Measurements from ENCODE around the gene DGCR6L.
"Not testable (repeated sequence)": the region's sequence is repeated elsewhere in the genome, so short reads cannot be mapped to it uniquely, and the experiment has no call there.

The DGCR6L gene

DNA sequence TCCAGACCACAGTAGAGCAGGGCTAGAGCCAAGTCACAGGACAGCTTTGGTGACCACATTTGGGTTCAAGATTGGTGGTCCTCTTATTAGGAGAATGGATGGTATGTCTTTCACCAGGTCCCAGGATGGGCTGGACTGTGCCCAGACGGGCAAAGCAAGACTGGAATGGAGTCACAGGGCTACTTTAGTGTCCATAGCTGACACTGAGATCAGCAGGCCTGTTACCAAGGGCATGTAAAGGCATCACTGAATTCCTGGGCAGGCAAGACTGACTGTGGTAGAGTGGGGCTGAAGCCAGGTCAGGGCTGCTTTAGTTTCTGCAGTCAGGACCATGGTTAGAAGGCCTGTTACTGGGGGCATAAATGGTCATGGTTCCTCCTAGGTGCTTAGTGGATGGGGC, 6.1 kb upstream of the DGCR6L start:
- DNase-seq (ENCODE audit: low spot score) = not testable (repeated sequence)

DNA sequence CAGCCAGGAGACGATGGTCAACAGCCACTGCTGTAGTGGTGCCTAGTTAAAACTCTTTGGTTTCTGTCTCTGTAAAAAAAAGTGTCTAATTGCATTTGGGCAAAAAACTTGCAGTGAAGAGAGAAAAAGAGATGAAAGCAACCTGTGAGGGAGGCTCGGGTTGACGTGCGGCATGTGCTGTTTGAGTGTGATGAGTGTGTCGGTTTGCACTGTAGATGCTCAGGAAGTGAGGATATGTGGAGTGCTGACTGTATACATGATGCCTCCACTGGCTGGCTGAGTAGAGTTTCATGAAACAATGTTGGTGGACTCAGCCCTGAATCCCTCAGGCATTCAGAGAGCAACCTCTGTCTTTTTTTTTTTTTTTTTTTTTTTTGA, 4.3 kb upstream of the DGCR6L start:
- DNase-seq (ENCODE audit: low spot score) = peak; percentile 51

DNA sequence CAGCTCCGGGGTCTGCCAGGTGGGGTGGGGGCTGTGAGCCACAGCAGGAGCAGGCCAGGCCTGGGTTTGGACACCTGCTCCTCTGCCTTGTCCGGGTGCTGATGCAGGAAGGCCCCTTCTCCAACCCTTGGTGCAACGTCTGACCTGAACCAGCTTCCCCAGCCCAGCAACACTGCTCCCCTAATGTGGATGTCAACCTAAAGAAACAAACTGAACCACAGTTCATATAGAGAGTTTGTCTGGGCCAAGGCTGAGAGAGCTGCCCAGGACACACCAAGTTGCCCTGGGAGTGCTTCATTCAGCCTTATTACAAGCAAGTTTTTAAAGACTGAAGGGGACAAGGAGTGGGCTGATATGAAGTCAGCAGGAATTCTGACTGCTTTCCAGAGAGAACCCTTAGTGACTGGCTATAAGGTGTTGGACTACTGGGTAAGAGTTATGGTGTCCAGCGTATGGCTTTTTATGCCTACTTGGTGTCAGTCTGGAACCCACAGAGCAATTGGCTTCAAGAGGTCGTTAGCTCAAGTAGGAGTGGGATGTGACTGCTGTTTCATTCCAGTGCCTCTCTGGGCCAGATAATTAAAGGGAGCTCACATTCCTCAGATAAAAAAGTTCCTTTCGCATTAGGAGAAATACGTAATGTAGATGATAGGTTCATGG, 1.8 kb upstream of the DGCR6L start:
- not testable (repeated sequence) for DNase-seq (ENCODE audit: low spot score)

DNA sequence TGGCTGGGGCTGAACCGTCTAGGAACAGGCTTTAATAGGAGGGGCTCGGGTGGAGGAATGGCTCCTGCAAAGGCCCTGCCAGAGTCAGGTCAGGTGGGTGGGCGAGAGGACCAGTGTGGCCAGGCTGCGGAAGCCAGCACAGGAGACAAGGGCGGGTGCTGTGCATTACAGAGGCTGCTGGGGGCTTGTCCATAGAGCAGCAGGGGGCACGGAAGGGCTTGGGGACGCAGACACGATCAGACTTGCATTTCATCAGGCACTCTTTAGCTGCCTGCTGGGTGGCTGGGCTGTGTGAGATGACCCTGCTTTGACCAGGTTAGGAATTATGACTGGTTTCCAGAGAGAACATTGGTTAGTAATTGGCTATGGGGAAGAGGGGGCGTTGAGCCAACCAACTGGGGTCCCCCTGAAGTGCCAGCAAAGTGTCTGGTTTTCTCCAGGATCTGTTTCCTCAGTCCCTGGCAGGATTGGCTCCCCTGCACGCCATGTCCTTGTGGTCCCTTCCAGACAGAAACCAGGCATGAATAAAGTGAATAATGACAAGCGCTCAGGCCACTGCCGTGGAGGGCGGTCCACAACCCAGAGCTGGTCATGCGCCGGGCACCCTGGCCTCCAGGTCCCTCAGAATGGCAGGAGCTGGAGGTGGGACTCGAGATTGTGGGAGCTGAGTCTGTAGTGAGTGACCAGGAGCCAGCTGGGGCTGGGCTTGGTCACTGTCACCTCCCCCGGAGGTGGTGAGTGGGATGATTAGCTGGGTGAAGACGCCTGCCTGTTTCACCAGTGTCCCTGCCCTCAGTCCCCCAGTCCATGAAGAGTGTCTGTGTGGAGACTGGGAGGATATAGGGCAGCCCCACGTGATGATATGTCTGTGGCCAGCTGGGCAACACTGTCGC, 1.0 kb upstream of the DGCR6L start:
- DNase-seq (ENCODE audit: low spot score) = not testable (repeated sequence)

DNA sequence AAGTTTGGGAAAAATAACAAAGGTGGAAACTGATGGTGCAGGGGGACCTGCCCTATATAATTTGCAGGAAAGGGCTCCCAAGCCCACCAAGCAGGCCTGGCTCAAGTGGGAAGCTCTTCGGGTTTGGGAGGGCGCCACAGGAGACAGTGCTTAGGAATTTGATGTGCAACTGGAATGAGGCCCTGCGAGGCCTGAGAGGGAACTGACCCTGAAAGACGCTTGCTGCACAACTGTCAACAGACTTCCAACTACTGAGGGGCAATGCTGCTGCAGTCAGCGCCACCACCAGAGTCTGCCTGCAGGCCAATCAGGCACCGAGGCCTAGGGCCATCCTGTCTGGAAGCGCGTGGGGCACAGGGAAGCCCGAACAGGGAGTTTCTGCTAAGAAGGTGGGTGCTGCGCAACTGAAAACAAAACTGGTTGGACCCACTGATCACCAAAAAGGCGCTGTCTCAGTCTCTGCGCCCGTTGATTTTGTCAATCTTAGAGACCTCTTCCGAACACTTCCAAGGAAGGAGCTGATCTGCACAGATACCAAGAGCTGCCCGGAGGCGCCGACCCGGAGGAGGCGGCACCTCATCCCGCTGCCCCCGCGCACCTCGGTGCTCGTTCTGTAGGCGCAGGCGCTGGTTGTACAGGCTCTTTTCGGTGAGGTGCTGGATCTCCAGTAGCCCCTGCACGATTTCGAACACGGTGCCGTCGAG, 667 bp downstream of the DGCR6L start:
- no peak for DNase-seq (ENCODE audit: low spot score)

DNA sequence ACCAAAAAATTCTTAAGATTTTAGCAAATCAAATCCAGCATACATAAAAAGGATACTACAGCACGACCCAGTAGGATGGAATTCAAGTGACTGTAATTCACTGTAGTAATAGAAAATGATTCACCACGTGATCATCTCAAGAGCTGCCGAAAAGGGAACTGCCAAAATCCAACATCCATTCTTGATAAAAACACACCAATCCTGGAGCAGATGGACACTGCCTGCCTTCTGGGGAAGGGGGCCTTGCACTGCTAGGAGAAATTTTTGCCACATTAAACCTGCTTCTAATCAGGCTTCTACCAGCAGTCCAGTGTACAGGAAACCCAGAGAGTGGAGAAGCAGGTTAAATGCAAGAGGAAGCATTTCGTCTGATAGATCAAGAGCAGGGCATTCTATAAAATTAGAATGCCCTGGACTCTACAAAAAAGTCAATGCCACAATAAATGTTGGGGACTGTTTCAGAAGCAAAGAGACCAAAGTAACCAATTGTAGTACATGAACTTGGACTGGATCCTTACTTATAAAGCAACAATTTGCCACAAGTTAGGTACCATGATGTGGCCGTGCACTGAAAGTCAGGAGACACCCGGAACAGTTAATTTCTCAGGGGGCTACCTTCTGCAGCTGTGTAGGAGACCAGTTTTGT, 1.7 kb downstream of the DGCR6L start:
- DNase-seq (ENCODE audit: low spot score) = not testable (repeated sequence)

DNA sequence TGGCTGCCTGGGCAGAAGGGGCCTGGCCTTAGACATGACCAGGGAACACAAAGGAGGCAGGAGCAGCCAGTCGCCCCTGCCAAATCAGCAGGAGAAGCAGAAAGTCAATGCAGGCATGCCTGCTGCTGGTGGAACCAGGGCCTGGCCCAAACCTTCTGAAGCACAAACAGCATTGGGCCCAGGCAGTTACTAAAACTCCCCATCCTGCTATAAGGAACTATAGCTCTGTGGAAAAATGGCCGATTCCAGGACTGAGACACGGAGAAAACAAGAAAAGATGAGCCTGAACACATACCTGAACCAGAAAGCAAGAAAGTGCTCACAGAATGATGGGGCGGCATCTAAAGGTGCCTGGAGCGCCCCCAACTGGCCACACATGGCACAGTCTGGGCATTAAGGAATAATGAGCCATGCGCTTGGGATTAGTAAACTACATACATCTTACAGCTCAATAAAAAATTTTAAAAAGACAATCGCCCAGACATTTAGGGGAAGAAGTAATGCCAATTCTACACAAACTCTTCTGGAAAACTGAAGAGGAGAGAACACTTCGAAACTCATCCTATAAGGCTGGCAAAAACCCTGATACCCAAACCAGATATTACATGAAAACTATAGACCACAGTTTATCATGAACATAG, 2.3 kb downstream of the DGCR6L start:
- DNase-seq (ENCODE audit: low spot score) = peak; percentile 48

DNA sequence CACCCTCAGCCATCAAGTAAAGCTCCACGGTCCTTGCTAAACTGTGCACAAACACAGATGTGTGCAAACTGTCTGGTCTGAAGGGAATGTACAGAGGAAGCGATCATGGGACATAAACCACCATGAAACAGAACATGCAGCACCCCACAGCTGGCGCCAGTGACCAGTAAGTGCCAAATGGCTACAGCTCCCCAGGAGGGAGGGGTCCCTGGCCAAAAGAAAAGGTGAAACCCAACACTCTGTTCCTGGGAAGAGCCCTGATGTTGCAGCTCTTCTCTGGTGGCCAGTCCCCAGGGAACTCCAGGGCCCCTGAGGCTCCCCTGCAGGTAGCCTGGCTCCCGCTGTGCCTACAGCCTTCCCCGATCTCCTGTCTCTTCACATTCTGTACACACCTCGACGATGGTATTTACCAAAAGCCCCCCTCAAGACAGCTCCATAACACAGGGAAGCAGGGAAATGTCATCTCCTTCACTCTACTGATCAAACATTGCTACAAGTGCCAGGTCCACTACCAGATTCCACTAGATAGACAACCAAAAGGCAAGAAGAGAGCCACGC, 2.9 kb downstream of the DGCR6L start:
- DNase-seq (ENCODE audit: low spot score) = no peak

DNA sequence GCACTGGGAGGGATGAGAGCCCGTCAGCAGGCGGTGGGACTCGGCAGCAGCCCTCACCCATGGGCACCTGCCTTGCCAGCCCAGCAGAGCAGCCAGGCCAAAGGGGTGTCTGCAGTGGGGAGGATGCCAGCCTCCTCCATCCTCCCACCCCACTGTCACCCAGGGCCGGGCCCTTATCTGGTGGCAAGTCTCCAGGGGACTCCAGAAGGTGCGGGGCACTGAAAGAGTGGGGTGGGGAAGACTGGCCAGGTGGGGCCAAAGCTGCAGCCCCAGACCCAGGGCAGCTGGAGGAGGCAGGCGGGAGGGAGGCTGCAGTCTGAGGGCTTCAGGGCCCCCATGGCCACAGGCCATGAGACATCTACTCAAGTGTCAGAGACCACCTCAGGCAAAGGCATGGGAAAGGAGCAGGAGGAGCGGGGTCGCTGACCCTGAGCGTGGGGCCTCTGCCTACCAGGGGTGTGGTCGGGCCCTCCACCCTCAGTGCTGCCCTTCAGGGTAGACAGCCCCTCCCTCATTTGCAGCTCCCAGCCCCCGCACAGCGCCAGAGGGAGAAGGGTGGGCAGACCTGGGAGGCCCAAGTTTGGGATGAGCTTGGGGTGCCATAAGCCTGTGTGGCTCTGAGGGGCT, 3.5 kb downstream of the DGCR6L start:
- DNase-seq (ENCODE audit: low spot score) = no peak

DNA sequence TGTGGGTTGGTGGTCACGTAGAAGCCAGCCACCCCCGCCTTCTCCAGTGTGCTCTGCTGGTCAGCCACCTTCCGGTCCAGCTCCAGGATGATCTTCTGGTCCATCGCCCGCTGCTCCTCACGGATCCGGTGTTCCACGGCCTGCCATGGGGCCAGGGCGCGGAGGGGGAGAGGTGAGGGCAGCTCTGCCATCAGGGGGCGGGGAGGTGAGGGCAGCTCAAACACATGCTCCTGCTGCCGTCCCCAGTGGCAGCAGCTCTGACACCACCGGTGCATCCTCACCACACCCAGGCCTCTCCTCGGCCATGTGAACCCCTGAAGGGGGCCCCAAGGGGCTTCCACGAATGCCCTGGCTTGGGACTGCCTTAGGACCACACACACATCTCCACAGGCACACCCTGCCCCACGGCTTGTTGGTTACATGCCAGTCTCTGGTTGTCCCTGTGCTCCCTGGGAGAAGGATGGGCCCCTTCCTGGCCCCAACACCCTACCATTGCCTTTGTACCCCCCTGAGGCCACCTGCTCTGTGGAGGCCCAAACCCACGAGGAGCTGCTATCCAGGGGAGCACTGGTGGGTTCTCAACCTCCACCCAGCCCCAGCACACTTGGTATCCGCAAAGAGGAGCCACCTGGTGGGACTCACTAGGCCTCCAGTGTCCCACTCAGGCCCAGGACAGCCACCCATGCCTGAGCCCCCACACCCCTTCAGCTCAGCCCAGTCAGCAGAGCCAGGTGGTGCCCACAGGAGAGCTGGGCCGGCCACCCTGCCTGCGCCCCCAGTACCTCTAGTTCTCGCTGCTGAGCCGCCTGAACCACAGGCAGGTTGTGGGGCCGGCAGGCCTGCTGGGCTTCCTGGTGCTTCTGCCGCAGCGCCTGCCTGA, 4.3 kb downstream of the DGCR6L start:
- no peak for DNase-seq (ENCODE audit: low spot score)

DNA sequence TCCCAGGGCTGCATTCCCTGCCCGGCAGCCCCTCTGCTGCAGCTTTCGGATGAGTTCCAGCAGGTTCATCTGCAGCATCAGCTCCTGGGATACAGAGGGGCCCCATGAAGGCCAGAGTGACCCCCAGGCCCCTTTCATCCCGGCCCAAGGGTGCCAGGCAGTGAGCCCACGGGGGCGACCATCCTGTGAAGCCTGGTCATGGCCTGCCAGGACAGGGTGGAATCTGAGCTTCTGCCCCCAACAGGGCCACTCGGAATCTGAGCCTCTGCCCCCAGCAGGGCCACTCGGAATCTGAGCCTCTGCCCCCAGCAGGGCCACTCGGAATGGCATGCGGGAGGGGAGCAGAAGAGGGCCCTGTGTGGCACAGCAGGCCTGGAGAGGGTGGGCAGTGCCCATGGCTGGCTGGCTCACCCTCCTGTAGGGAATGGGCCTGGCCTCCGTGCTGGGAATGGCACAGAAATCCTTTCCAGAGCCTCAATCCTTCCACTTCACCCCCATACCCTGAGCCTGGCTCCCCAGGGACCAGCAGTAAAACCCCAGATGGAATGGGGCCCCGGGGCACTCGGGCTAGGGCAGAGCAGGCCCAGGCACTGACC, 5.0 kb downstream of the DGCR6L start:
- not testable (repeated sequence) for DNase-seq (ENCODE audit: low spot score)

DNA sequence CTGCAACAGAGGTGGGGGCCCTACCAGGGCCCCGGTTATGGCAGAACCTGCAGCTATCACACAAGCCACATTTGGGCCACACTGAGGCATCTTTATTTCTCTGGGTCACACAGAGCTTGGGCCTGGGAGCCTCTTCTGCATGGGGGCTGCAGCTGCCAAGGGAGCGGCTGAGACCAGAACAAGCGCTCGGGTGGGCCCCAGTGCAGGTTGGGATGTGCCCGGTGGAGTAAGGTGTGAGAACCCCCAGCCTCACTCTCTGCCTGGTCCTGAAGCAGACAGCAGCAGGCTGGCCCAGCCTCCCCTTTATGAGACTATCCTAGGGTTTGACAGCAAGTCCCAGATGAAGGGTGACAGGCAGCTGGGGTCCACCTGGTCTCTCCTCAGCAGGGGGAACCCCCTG, 5.7 kb downstream of the DGCR6L start:
- not testable (repeated sequence) for DNase-seq (ENCODE audit: low spot score)

DNA sequence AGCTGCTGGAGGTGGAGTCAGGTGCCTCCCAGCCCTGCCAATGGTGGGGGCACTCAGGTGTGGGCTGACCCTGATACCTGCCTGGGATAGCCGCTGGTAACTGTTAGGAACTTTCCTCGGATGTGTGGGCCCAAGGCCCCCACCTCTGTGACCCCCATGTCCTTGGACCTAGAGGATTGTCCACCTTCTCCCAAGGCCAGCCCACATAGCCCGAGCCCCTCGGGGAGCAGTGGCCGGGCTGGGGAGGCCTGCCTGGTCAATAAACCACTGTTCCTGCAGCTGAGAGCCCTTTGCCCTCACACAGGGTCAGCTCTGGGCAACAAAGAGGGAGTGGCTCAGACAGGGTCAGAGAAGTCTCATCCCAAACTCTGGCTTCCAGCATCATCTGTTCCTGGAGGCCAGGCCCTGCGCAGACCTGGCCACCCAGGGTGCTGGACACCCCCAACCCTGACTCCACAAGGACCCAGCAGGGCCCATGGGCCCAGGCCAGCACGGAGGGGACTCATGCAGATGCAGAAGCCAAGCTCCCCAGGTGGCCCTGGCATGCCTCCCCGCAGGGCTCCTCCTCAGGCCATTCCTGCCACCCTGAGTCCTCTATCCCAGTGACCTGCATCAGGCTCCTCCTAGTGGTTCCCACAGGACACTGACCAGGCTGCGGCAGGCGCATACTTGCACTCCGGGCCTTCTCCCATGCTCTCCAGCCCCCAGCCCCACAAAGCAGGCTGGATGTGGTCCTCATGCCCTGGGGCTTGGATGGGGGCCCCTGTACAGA, 6.4 kb downstream of the DGCR6L start:
- not testable (repeated sequence) for DNase-seq (ENCODE audit: low spot score)

DNA sequence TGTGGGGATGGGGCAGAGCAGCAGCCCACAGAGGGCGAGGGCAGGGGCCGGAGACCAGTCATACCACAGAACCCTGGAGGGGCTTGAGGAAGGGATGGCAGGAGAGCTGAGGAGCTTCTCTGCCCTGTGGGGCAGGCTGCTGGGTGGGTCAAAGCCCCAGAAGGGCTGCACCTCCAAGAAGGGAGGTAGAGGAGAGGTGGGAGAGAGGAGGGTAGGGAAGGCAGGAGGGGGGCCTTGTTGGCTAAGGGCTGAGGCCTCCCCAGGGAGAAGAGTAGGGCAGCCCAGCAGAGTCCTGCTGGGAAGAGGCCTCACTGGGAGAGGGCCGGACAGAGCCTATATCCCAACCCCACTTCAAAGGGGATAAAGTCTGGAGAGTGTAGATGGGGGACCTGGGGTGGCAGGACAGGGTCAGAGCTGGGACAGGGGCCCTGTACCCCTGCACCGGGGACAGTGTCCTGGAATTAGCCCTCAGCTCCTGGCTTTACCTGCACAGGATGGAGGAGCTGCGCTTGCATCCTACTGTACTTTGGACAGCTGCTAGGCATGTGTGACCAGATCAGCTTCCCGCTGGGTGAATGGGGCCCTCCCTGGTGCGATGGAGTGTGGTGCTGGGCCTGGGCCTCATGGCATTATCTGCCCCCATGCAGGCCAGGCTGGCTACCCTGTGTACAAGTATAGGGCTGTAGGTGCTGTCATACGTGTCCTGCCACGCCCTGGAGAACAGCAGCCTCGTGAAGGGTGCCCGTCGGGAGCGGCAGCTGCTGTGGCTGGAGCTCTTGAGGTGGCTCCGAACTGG, 7.3 kb downstream of the DGCR6L start:
- DNase-seq (ENCODE audit: low spot score) = no peak

DNA sequence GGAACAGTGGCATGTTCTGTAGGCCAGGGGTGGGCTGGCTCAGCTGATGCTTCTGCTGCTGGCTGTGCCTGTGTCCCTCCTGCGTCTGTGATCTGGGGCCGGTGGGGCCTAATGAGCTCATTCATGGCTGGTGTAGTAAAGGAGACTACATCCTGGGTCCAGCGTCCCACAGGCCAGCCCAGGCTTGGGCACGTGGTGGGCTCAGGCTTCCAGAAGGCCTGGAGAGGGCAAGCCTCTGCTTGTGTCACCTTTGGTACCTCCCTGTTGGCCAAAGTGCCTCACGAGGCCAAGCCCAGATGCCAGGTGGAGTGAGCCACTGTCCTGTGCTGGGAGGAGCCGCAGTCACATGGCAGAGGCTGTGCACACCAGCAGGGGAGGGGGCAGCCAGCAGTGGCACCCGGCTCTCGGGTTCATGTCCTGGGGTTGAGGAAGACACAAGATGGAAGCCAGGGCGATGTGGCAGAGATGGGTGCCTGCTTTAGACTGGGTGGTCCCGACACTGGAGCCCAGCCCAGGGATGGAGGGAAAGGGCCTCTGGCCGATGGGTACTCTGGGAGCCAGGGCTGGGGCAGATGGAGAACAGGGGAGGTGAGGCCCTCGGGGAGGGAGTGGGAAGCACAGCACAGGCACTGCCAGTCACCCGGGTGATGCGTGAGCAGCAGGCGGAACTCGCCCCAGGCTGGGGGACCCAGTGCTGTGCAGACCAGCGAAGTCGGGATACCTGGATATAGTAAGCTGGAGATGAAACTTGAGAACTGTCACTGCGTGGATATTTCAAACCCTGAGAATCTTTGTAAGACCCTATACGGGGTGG, 8.4 kb downstream of the DGCR6L start:
- not testable (repeated sequence) for DNase-seq (ENCODE audit: low spot score)

DNA sequence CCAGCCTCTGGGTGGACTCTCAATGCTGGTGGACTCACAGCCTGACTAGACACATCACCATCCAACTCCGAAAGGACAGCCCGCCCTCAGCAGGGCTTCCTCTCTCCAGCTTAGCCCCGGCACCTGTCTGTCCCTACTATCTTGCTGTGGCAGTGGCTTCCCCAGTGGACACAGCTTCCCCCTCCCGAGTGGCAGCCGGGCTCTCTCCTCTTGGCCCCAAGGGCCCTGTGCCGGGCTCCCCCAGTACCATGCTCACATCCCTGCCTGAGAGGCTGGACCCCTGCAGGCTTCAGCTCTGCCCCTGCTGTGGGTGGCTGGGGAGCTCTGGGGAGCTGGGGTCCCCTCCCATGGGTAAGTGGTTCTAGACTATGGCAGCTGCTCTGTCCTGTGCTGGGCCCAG, 9.1 kb downstream of the DGCR6L start:
- DNase-seq (ENCODE audit: low spot score) = not testable (repeated sequence)

DNA sequence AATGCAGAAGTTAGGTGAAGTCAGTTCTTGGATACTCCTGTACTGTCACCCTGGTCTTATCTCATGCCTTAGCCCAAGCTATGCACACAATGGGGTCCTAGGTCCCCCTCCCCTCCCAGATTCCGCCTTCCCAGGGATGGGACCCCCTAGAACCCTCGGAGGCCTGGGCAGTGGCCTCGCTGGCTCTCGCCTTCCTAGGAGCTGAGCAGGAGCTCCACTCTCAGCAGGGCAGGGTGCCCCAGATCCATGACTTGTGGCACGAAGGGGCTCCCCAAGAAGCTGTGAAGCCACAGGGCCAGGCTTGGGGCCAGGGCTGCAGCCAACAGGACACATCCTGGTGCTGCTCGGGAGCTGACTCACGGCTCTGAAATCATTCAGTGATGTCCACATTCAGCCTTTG, 9.7 kb downstream of the DGCR6L start:
- DNase-seq (ENCODE audit: low spot score) = not testable (repeated sequence)

Measured in CD4-positive, alpha-beta T cell treated with Interleukin-2 at 100 ng/mL for 4 hours (primary cell).